Activated T-cell treated with anti-CD3 and anti-CD28 coated beads, Interleukin-2, amount 50 U/mL, for 4 hours (primary cell): Measurements from ENCODE around the gene AKAP11. TPM values are rescaled to one million over a fixed set of nuclear protein-coding genes. Genes with fewer than 3 reads are reported as not detected.

ENCODE experiments used
- ATAC-seq, 2 donors: fragments of 200-7000 bp; cut with Tn5 transposase; one replicate each; pipeline ENCODE4 v1.10.0; 2021
- DNase-seq: peaks from one replicate; pipeline ENCODE4 v3.0.0-alpha.2; 2020
- H3K27me3 Mint-ChIP-seq: one replicate; pipeline ENCODE4 v1.8.0; 2021; ENCODE audit warnings: low read depth, mixed read lengths
- H3K36me3 Mint-ChIP-seq: one replicate; pipeline ENCODE4 v1.8.0; 2022; ENCODE audit warnings: mixed read lengths; ENCODE audit not compliant: insufficient read depth
- H3K4me1 Mint-ChIP-seq: one replicate; pipeline ENCODE4 v1.8.0; 2021; ENCODE audit warnings: low read depth, mixed read lengths
- H3K4me3 Mint-ChIP-seq: one replicate; pipeline ENCODE4 v1.8.0; 2021; ENCODE audit warnings: mild to moderate bottlenecking, moderate library complexity, mixed read lengths
- H3K9me3 Mint-ChIP-seq: one replicate; pipeline ENCODE4 v1.8.0; 2021; ENCODE audit warnings: mixed read lengths
- total RNA-seq, 3 donors: library from RNA; stranded (reverse); gene quantifications; one replicate each; pipeline ENCODE4 v1.2.1, GENCODE V29; 2021

Gene AKAP11
- total RNA-seq, 3 donors from 2014 or later, result 26.9 to 29.8 (median 29.2) TPM

- H3K36me3 Mint-ChIP-seq, result no peaks in the 10 kb centered on the region
- no peak overlapping the region for H3K4me3 Mint-ChIP-seq
- peak; percentile 63 to 78 for ATAC-seq
- no peaks in the 10 kb centered on the region for H3K27me3 Mint-ChIP-seq
- peaks cover 25% of the 10 kb centered on the region for H3K4me1 Mint-ChIP-seq
- DNase-seq, result no peak
- H3K9me3 Mint-ChIP-seq, result no peaks in the 10 kb centered on the region
Measured at GRCh38 chr13:42333613-42334328, 61.8 kb downstream of the AKAP11 start.

GRCh38 chr13:42334329-42334706 lies 62.4 kb downstream of the AKAP11 start:
- DNase-seq (no peak), ATAC-seq (peak in 1 of 2 donors; percentile 40)
- no peaks in the 10 kb centered on the region for H3K36me3 Mint-ChIP-seq
- H3K4me1 Mint-ChIP-seq, result peaks cover 20% of the 10 kb centered on the region
- H3K4me3 Mint-ChIP-seq, result no peak overlapping the region
- H3K27me3 Mint-ChIP-seq, result no peaks in the 10 kb centered on the region
- no peaks in the 10 kb centered on the region for H3K9me3 Mint-ChIP-seq

- Mint-ChIP-seq H3K4me3 (no peak overlapping the region), H3K36me3 (no peaks in the 10 kb centered on the region), H3K9me3 (no peaks in the 10 kb centered on the region), H3K4me1 (peaks cover 8% of the 10 kb centered on the region), H3K27me3 (no peaks in the 10 kb centered on the region)
- DNase-seq (no peak), ATAC-seq (no peak)
Measured at GRCh38 chr13:42337808-42338600, 66.1 kb downstream of the AKAP11 start.

GRCh38 chr13:42345367-42345766 lies 73.4 kb downstream of the AKAP11 start:
- ATAC-seq (peak; percentile 46 to 48), DNase-seq (no peak)
- no peak overlapping the region for H3K4me3 Mint-ChIP-seq

GRCh38 chr13:42348576-42348975 lies 76.6 kb downstream of the AKAP11 start:
- no peak overlapping the region for H3K4me3 Mint-ChIP-seq
- no peak for DNase-seq
- peaks cover 26% of the 10 kb centered on the region for H3K4me1 Mint-ChIP-seq
- ATAC-seq, result no peak
- no peaks in the 10 kb centered on the region for H3K9me3 Mint-ChIP-seq
- H3K27me3 Mint-ChIP-seq, result no peaks in the 10 kb centered on the region
- H3K36me3 Mint-ChIP-seq, result no peaks in the 10 kb centered on the region

More at GRCh38 chr13:42345367-42345766, 73.4 kb downstream of the AKAP11 start:
- H3K27me3 Mint-ChIP-seq, result no peaks in the 10 kb centered on the region
- H3K9me3 Mint-ChIP-seq, result no peaks in the 10 kb centered on the region
- no peaks in the 10 kb centered on the region for H3K36me3 Mint-ChIP-seq
- peaks cover 16% of the 10 kb centered on the region for H3K4me1 Mint-ChIP-seq

- DNase-seq, result no peak
- no peak for ATAC-seq
Measured at GRCh38 chr13:42350141-42350540, 78.2 kb downstream of the AKAP11 start.

GRCh38 chr13:42354241-42355091 lies 82.5 kb downstream of the AKAP11 start:
- DNase-seq (peak; percentile 26), ATAC-seq (peak; percentile 69 to 71)
- H3K9me3 Mint-ChIP-seq, result peaks cover 5% of the 10 kb centered on the region
- no peaks in the 10 kb centered on the region for H3K27me3 Mint-ChIP-seq
- H3K4me1 Mint-ChIP-seq, result peaks cover 57% of the 10 kb centered on the region
- H3K36me3 Mint-ChIP-seq, result no peaks in the 10 kb centered on the region
- peak overlapping the region; percentile 70 for H3K4me3 Mint-ChIP-seq

More at GRCh38 chr13:42350141-42350540, 78.2 kb downstream of the AKAP11 start:
- no peaks in the 10 kb centered on the region for H3K27me3 Mint-ChIP-seq
- no peaks in the 10 kb centered on the region for H3K36me3 Mint-ChIP-seq
- peaks cover 38% of the 10 kb centered on the region for H3K4me1 Mint-ChIP-seq
- no peak overlapping the region for H3K4me3 Mint-ChIP-seq
- H3K9me3 Mint-ChIP-seq, result no peaks in the 10 kb centered on the region

GRCh38 chr13:42355092-42355485 lies 83.1 kb downstream of the AKAP11 start:
- no peaks in the 10 kb centered on the region for H3K27me3 Mint-ChIP-seq
- ATAC-seq (peak; percentile 66 to 70), DNase-seq (peak; percentile 50)
- H3K9me3 Mint-ChIP-seq, result peaks cover 5% of the 10 kb centered on the region
- H3K4me1 Mint-ChIP-seq, result peaks cover 59% of the 10 kb centered on the region
- no peaks in the 10 kb centered on the region for H3K36me3 Mint-ChIP-seq
- peak overlapping the region; percentile 70 for H3K4me3 Mint-ChIP-seq

- DNase-seq (no peak), ATAC-seq (peak in 1 of 2 donors; percentile 0)
- Mint-ChIP-seq H3K4me3 (peak overlapping the region; percentile 70), H3K9me3 (peaks cover 5% of the 10 kb centered on the region), H3K36me3 (no peaks in the 10 kb centered on the region), H3K27me3 (no peaks in the 10 kb centered on the region), H3K4me1 (peaks cover 59% of the 10 kb centered on the region)
Measured at GRCh38 chr13:42355491-42356183, 83.7 kb downstream of the AKAP11 start.

GRCh38 chr13:42356184-42356575 lies 84.2 kb downstream of the AKAP11 start:
- DNase-seq, result no peak
- ATAC-seq, result peak in 1 of 2 donors; percentile 6
- peaks cover 5% of the 10 kb centered on the region for H3K9me3 Mint-ChIP-seq
- no peaks in the 10 kb centered on the region for H3K36me3 Mint-ChIP-seq
- no peaks in the 10 kb centered on the region for H3K27me3 Mint-ChIP-seq
- no peak overlapping the region for H3K4me3 Mint-ChIP-seq
- peaks cover 59% of the 10 kb centered on the region for H3K4me1 Mint-ChIP-seq

GRCh38 chr13:42360046-42360574 lies 88.2 kb downstream of the AKAP11 start:
- Mint-ChIP-seq H3K9me3 (peaks cover 5% of the 10 kb centered on the region), H3K4me1 (peaks cover 36% of the 10 kb centered on the region), H3K4me3 (no peak overlapping the region), H3K36me3 (no peaks in the 10 kb centered on the region), H3K27me3 (no peaks in the 10 kb centered on the region)
- DNase-seq, result no peak
- no peak for ATAC-seq

GRCh38 chr13:42361701-42362100 lies 89.7 kb downstream of the AKAP11 start:
- H3K4me3 Mint-ChIP-seq, result no peak overlapping the region
- ATAC-seq (no peak), DNase-seq (no peak)
- H3K36me3 Mint-ChIP-seq, result no peaks in the 10 kb centered on the region
- H3K9me3 Mint-ChIP-seq, result no peaks in the 10 kb centered on the region
- H3K27me3 Mint-ChIP-seq, result no peaks in the 10 kb centered on the region
- peaks cover 21% of the 10 kb centered on the region for H3K4me1 Mint-ChIP-seq

- peaks cover 22% of the 10 kb centered on the region for H3K4me1 Mint-ChIP-seq
- H3K4me3 Mint-ChIP-seq, result no peak overlapping the region
- no peak for ATAC-seq
Measured at GRCh38 chr13:42363941-42364612, 92.1 kb downstream of the AKAP11 start.

More at GRCh38 chr13:42363941-42364612, 92.1 kb downstream of the AKAP11 start:
- no peak for DNase-seq
- Mint-ChIP-seq H3K9me3 (no peaks in the 10 kb centered on the region), H3K36me3 (no peaks in the 10 kb centered on the region), H3K27me3 (no peaks in the 10 kb centered on the region)
